ENCODE data around the gene BRCA1.
"Not testable (repeated sequence)": the region's sequence is repeated elsewhere in the genome, so short reads cannot be mapped to it uniquely, and the experiment has no call there.

The BRCA1 gene

DNA sequence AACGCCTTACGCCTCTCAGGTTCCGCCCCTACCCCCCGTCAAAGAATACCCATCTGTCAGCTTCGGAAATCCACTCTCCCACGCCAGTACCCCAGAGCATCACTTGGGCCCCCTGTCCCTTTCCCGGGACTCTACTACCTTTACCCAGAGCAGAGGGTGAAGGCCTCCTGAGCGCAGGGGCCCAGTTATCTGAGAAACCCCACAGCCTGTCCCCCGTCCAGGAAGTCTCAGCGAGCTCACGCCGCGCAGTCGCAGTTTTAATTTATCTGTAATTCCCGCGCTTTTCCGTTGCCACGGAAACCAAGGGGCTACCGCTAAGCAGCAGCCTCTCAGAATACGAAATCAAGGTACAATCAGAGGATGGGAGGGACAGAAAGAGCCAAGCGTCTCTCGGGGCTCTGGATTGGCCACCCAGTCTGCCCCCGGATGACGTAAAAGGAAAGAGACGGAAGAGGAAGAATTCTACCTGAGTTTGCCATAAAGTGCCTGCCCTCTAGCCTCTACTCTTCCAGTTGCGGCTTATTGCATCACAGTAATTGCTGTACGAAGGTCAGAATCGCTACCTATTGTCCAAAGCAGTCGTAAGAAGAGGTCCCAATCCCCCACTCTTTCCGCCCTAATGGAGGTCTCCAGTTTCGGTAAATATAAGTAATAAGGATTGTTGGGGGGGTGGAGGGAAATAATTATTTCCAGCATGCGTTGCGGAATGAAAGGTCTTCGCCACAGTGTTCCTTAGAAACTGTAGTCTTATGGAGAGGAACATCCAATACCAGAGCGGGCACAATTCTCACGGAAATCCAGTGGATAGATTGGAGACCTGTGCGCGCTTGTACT, at the start of gene BRCA1:
BRCA1 (minus strand) TSS at position 232 of the 834 bp plus-strand sequence. CDS start 1,268 bp downstream, outside the sequence.
- peak; percentile 76 to 92 (median 82) for DNase-seq

DNA sequence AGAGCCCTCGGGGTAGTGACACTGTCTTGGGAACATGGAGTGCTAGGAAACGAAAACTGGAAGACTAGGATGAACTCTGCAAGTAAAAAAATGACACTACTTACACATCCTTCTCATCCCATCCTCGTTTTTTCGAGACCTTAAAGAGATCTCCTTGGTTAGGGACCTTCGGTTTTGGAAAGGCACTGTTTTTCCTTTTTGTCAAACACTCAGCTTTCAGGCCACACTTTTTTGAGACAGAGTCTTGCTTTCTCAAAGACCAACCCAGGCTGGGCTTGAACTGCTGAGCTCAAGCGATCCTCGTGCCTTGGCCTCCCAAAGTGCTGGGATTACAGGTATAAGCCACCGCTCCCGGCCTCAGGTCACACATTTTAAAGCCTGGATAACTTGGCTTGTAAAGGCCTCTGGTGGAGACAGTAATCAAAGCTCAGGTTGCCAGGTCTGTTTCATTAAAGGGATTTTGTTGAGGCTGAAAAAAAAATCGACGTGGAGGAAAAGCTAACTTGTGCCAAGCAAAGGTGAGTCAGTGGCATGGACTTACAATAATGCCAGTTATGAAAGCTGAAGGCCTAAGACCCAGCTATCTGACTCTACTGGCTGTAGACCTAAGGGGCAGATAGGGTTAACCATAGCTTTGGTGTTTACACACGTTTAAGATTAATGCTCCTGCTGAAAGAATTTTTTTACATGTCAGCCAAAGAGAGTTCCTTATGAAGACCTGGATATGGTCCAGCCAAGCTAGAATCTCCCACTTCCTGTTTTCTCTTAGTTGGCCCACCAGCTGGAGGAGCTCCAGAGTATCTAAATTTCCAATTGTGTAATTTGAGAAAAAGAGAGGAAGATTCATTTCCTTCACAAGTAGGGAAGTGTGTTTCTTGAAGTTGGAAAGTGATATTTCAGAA, 46.7 kb upstream of the BRCA1 start:
- no peak for DNase-seq

DNA sequence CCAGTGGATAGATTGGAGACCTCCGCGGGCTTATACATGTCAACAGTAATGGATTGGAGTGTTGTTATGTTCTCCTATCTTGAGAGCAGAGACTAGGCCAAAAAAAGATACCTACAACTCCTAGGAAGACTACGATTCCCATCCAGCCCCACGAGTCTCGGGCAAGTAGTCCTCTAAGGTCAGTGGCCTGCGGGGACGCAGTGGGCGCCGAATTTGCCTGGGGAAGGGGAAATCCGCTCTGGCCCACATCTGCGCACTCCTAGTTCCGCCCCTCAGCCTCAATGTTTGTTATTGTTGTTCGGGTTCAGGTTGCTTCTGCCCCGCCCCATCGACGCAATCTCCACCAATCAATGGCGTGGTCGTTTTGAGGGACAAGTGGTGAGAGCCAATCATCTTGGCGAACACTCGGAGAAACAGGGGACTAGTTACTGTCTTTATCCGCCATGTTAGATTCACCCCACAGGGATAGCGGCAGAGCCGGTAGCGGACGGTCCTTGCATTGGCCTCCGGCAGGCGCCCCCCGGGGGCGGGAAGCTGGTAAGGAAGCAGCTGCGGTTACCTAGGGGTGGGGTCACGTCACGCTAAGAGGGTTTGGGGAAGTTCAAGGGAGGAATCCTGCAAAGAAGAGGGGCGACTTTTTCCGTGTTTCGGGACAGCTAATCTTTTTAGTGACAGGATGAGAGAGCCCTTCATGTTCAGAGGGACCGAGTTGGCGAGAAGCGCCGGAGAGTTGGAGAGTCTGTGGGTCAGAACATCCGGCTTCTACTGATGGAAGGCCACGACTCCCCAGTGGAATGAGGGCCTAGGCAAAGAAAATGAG, 45.8 kb upstream of the BRCA1 start, which contains the start of gene NBR1:
NBR1 (plus strand) TSS at position 449 of the 820 bp plus-strand sequence. CDS start 4,586 bp downstream, outside the sequence.
- DNase-seq = peak; percentile 64 to 86 (median 80)

DNA sequence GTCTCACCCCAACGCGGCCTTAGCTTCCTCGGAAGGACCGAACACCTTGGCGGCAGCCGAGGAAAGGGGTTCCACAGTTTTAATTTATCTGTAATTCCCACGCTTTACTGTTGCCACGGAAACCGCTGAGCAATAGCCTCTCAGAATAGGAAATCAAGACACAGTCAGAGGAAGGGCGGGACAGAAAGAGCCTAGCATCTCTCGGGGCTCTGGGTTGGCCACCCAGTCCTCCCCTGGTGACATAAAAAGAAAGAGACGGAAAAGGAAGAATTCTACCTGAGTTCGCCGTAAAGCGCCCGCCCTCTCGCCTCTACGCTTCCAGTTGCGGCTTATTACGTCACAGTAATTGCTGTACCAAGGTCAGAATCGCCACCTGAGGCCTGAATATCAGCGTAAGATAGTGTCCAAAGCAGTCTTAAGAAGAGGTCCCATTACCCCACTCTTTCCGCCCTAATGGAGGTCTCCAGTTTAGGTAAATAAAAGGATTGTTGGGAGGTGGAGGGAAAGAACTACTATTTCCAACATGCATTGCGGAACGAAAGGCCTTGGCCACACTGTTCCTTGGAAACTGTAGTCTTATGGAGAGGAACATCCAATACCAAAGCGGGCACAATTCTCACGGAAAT, 45.1 kb upstream of the BRCA1 start:
- peak; percentile 48 to 77 (median 64) for DNase-seq

DNA sequence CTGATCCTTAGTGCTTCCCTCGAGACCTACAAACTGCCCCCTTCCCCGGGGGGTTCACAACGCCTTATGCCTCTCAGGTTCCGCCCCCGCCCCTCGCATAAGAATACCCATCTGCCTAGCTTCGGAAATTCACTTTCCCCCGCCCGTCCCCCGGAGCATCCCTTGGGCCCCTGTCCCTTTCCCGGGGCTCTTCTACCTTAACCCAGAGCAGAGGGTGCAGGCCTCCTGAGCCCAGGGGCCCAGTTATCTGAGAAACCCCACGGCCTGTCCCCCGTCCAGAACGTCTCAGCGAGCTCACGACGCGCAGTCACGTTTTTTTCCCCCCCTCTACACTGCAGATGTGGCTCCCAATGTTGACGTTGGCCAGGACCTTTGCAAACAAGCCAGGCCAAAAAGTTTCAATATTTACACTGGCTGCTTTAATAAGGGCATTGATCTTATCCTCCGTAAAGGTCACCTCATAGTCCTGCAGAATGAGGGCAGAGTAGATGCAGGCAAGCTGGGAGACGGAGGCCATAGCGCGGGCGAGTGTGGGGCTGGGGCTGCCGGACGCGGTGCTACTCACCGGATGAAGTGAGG, 44.5 kb upstream of the BRCA1 start:
- DNase-seq = no peak

- DNase-seq = not testable (repeated sequence)
These were observed 40.8 kb upstream of the BRCA1 start for GRCh38 chr17:43165971-43166370.

- not testable (repeated sequence) for DNase-seq
These were observed 34.8 kb upstream of the BRCA1 start for GRCh38 chr17:43159957-43160356.

DNA sequence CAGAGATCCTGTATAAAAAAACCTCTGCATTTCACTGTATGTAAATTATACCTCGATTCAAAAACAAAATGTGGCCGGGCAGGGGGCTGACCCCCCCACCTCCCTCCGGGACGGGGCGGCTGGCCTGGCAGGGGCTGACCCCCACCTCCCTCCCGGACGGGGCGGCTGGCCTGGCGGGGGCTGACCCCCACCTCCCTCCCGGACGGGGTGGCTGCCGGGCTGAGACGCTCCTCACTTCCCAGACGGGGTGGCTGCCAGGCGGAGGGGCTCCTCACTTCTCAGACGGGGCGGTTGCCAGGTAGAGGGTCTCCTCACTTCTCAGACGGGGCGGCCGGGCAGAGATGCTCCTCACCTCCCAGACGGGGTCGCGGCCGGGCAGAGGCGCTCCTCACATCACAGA, 34.1 kb upstream of the BRCA1 start:
- not testable (repeated sequence) for DNase-seq

DNA sequence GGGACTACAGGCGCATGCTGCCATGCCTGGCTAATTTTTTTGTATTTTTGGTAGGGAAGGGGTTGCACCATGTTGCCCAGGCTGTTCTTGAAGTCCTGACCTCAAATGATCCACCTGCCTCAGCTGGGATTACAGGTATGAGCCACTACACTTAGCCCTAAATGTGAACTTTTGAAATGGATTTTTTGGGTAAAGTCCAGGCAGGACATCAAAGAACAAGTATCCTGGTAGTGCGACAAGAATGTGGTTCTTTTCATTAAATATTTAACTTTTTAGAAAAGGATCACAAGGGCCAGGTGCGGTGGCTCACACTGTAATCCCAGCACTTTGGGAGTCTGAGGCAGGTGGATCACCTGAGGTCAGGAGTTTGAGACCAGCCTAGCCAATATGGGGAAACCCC, 30.5 kb upstream of the BRCA1 start:
- no peak for DNase-seq

GRCh38 chr17:43153197-43153835, 28.2 kb upstream of the BRCA1 start:
- DNase-seq = not testable (repeated sequence)

DNA sequence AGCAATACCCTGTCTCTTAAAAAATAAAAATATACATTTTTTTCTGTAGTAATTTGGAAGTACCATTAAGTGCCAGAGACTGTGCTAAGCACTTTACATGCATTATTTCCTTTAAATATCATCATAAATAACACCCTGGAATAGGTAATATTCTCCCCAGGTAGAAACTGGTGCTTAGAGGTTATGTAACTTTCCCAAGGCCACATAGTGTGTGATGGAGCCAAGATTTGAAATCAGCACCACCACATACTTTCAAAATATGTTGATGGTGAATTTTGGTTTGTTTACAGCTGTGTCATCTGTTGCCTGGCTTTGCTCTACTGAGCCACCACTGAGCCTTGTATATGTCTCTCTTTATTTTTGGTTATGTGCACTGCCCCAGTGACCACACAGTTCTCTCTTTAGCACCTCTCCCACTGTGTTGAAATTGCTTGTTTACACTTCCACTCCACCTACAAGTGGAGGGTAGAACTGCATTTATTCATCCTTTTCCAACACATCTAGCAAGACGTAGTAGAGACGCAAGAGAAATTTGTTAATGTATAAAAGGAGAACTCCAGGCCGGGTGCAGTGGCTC, 26.8 kb upstream of the BRCA1 start:
- no peak for DNase-seq

GRCh38 chr17:43146649-43147048, 21.5 kb upstream of the BRCA1 start:
- no peak for DNase-seq

DNA sequence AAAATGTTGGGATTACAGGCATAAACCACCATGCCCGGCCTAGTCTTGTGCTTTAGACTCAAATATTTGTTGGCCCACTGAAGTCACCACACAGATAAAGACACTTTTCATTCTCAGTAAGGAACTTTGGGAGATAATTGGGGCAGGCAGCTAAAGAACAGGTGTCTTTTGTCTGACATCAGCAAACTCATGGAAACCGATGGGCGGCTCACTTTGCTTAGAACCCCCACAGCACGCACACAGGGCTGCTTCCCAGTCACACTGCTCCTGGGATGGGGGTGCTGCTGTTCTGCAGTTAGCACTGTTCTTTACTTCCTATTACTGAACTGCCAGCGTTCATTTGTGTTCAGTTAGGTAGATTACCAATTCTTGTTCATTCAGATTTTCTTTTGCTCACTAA, 18.0 kb upstream of the BRCA1 start:
- DNase-seq = no peak

DNA sequence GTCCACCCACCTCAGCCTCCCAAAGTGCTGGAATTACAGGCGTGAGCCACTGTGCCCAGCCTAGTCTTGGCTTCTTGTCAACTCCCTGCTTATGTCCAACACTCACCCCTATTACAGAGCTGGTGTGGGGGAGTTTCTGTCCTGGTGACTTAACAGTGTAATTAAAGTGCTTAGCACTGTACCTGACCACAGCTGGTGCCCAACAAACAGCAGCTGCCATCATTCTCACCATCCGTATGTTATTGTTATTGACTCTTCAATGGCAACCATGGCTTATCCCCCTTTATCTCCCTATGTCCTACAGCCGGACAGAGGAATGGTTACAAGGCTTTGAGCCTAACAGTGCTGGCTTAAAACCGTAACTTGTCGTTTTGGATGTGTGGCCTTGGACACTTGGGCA, 17.0 kb upstream of the BRCA1 start:
- no peak for DNase-seq

DNA sequence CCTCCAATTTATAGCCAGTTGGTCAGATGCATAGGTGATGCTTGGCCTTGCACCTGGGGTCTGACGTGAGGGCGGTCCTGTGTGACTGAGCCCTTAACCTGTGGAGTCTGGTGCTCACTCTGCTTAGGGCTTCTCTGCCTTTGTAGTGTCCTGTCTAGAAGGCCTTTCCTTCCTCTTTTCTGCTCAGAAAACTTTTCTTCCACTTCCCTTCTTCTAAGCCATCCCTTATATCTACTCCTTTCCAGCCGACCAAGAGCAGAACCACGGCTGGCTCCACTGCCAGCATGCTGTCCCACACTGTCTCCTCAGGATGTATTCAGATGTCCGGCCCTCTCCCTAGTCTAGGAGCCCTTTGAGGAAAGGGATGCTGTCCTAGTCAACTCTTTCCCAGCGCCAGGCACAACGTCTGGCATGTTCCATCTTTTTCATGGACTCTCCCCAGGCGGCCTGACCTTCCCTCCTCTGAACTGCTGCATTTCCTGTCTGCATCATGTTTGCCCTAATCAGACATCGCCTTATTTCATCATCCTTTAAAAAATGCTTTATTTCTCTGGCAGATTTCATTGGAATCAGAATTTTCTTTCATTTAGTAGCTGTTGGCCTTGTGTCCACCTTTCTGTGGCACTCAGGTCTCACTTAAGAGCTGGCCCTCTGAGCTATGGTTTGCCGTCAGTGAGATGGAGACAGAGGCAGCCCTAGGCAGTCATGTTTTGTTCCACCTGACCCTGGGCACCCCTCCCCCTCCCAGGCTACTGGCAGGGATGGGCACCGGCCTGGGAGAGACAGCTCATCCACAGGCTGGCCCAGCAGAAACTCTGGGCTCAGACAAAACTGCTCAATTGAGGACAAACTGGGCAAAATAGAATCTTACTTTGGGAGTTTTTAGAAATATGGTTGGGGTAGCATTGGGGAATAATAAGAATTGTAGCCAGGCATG, 15.5 kb upstream of the BRCA1 start:
- DNase-seq = no peak

DNA sequence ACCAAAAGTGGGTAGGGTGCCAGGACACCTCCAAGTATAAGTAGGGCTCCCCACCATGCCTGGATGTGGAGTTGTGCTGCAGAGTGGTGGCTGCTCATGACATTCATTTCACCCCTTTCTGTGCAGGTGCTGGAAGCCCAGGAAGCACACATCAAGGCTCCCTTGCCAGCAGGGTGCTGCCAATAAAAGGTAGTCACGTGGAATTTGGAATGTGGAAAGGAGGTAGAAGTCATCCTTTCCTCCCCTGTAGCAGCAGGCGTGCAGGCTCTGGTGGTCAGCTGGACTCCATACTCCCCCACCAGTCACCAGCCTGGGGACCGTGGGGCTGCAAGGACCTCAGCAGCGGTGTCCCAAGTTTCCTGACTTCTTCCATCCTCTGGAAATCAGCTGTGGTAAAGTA, 13.4 kb upstream of the BRCA1 start:
- not testable (repeated sequence) for DNase-seq

DNA sequence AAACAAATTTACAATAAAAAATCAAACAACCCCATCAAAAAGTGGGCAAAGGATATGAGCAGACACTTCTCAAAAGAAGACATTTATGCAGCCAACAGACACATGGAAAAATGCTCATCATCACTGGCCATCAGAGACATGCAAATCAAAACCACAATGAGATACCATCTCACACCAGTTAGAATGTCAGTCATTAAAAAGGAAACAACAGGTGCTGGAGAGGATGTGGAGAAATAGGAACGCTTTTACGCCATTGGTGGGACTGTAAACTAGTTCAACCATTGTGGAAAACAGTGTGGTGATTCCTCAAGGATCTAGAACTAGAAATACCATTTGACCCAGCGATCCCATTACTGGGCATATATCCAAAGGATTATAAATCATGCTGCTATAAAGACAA, 11.4 kb upstream of the BRCA1 start:
- not testable (repeated sequence) for DNase-seq

GRCh38 chr17:43135454-43135819, 10.3 kb upstream of the BRCA1 start:
- no peak for DNase-seq

DNA sequence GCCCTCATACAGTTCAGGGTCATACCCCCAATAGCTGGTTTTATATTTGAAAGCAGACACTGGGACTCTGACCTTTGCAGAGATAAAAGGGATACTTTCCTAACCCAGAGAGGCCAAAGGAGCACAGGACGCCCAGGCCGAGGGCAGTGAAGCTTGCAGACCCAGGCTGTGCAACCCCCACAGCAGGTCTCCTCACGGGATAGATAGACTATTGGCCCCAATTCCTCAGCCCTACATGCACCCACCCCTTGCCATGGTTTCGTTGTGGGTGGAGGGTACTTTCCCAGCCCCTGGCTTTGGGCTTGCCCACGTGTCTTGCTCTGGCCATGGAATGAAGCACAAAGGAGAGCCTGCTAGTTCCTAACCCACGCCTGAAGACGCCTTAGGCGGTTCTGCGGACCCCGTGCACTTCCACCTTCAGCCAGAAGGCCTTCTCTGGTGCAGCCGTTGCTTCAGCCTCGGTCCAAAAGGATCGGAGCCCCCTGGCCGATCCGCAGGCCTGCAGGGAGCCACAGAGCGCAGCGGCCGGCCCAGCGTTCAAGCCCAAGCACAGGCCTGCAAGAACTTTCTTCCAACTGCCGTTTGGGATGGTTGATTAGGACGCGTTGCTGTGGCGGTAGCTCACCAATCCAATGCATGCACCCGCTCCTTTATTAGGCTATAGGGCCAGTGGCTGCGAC, 9.8 kb upstream of the BRCA1 start:
- DNase-seq = no peak
